ENCODE measurements around the gene PATJ.

Gene PATJ

GRCh38 chr1:61975638-61976037 lies 233.4 kb downstream of the PATJ start:
- in situ Hi-C loops (cut with MboI; ENCODE audit: low sequenced_read_pairs): no loop called here

- in situ Hi-C loops (cut with MboI; ENCODE audit: low sequenced_read_pairs): no loop called here
Observed at GRCh38 chr1:61976566-61976965, 234.3 kb downstream of the PATJ start.

GRCh38 chr1:61978796-61979195 lies 236.5 kb downstream of the PATJ start:
- in situ Hi-C loops (cut with MboI; ENCODE audit: low sequenced_read_pairs): no loop called here

DNA sequence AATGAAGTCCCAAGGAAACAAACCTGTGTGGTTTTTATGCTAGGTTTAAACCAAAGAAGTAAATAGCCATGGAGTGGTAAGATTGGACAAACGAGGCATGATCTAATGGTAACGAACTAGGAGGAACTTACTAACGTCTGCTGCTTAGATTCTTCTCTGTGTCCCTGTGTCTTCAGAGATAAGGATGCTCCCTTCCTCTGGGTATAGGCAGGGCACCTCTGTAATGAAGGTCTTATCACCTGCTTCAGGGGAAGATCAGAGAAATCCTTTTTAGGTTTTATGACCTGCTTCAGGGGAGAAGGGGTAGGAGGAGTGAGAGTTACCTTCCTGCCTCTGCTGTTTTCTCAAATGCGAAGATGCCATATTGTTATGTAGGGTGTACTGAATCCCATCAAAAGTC lies 237.4 kb downstream of the PATJ start:
- in situ Hi-C loops (cut with MboI; ENCODE audit: low sequenced_read_pairs): no loop called here

DNA sequence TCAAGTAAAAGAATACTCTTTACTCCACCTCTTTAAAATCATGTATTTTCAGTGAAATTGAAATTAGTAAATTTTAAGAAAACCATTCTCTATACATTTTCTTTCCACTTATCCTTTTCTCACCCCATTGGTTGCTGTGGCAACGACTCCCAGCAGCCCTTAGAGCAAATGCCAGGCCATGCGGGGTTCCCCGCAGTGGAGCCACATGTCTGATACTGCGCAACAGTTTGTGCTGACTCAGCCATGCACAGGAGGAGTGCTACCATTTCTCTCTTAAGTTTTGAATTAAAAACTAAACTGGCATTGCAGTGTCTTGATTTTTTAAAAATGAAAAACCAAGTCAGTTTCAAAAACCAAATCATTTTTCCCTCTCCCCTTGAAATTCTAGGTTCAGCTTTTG lies 238.3 kb downstream of the PATJ start:
- in situ Hi-C loops (cut with MboI; ENCODE audit: low sequenced_read_pairs): no loop called here

GRCh38 chr1:61981870-61982660 lies 239.8 kb downstream of the PATJ start:
- in situ Hi-C loops (cut with MboI; ENCODE audit: low sequenced_read_pairs): no loop called here

DNA sequence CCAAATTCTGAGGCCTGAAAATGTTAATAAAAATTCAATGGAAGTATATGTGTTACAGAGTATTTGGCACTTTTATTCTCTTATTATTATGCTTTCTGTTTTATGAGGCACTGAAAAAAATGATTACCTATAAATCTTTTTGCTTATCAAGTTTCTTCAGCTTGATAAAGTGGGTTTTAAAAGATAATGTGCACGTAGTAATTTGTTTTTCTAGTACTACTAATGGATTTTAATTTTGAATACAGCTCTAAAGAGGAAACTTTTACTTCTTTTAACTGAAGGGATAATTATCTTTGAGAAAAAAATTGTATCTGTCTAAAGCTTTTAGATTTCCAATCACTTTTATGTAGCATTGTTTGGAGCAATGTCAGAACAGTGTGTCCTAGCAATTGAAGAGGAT lies 241.0 kb downstream of the PATJ start:
- in situ Hi-C loops (cut with MboI; ENCODE audit: low sequenced_read_pairs): no loop called here

DNA sequence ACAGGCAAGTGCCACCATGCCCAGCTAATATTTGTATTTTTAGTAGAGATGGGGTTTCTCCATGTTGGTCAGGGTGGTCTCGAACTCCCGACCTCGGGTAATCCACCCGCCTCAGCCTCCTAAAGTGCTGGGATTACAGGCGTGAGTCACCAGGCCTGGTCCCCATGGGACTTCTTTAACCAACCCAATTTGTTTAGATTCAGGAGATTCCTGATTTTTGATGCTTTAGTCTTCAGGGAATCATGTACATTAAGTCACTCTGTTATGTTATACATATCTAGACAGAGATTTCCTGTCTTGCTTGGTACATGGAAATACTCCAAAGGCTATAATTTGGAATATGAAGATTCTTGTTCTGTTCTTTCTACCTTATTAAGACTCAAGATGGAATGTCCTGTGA lies 250.0 kb downstream of the PATJ start:
- in situ Hi-C loops (cut with MboI; ENCODE audit: low sequenced_read_pairs): no loop called here

GRCh38 chr1:61993331-61993961 lies 251.2 kb downstream of the PATJ start:
- in situ Hi-C loops (cut with MboI; ENCODE audit: low sequenced_read_pairs): no loop called here

GRCh38 chr1:61995641-61996040 lies 253.4 kb downstream of the PATJ start:
- in situ Hi-C loops (cut with MboI; ENCODE audit: low sequenced_read_pairs): no loop called here

GRCh38 chr1:61997123-61997522 lies 254.8 kb downstream of the PATJ start:
- in situ Hi-C loops (cut with MboI; ENCODE audit: low sequenced_read_pairs): no loop called here

DNA sequence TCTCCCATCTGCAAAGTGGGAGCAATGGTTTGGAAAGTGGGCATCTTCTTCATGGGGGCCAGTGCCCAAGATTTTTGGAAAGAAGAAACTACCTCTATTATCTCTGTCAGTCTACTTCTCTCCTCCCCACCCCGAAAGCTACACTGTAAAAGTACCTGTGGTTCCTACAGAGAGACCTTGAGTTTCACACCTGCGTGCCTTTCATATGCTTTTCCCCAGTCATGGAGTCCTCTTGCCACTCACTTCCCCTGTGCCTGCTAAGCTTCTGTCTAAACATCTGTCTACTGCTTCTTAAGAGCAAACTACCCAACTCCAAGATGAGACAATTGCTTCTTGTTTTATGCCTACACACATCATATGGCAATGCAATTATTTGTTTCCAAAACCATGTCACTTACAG lies 261.5 kb downstream of the PATJ start:
- in situ Hi-C loops (cut with MboI; ENCODE audit: low sequenced_read_pairs): no loop called here

DNA sequence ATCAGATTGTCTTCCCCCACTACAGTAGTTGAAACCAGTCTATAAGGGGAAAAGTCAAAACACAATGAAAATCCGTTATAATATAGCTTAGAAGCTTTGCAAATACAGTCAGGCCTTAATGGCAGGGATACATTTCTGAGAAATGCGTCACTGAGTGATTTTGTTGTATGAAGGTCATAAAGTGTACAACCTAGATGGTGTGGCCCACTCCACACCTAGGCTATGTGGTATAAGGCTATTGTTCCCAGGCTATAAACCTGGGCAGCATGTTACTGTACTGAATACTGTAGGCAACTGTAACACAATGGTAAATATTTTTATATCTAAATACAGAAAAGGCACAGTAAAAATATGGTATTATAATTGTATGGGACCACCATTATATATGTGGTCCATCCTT lies 264.4 kb downstream of the PATJ start:
- in situ Hi-C loops (cut with MboI; ENCODE audit: low sequenced_read_pairs): no loop called here

- in situ Hi-C loops (cut with MboI; ENCODE audit: low sequenced_read_pairs): no loop called here
Observed at GRCh38 chr1:62011006-62011405, 268.7 kb downstream of the PATJ start.

DNA sequence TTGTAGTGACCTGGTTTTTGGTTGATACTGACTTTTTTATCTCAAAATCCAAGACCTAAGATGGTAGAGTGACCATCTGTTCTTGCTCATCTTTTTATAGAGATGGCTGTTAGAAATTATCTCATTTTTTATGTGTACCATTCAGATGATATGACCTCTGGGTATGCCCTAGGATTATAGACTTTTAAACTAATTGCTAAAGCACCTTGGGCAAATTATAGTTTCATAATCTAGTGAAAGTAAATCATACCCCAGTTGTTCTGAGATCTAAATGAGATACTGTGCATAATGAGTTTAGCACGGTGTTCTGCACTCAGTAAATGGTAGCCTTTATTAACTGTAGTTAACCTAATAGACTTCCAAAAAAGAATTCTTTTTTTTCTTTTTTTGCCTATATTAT lies 269.8 kb downstream of the PATJ start:
- in situ Hi-C loops (cut with MboI; ENCODE audit: low sequenced_read_pairs): no loop called here

- in situ Hi-C loops (cut with MboI; ENCODE audit: low sequenced_read_pairs): no loop called here
Observed at GRCh38 chr1:62012836-62013235, 270.6 kb downstream of the PATJ start.

DNA sequence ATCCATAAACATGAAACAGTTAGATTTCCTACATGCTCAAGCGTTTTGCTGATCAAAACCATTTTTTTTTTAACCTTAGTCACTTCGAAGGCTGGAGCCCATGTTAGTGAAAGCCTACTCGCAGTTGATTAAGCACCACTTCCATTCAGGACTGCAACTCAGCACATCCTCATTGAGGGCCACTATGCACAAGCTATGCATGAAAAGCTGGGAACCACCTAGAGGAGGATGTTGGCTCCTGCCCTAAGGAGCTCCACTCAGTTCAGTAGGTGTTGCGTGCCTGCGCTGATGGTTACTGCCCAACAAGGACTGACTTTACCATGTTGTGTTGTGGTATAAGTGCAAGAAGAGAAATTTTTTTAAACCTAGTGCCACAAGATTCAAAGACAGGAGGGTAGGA lies 271.0 kb downstream of the PATJ start:
- in situ Hi-C loops (cut with MboI; ENCODE audit: low sequenced_read_pairs): no loop called here

DNA sequence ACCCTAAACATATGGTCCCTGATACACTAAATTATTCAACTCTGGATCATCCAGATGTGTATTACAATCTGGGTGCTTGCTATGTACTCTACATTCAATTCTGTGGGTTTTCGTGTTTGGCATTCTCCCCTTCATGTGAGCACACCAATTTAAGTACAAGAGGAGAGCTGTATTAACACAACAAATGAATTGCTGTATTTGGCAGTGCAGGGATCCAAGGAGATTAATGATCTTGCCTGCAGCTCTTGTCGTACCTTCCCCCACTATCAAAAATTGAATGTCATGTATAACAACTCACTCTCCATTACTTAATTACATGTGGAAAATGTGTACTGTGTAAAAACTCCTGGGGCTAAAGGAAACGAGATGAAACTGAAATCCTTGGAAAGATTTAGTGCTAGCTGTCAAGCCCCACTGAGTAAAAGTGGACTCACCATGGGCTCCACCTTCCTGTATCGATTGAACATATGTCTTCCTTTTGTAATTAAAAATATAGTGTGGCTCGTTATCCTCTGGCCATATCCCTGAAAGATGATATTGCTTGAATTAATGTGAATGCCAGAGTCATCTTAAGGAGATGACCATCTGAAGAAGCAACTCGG lies 280.2 kb downstream of the PATJ start:
- in situ Hi-C loops (cut with MboI; ENCODE audit: low sequenced_read_pairs): no loop called here

DNA sequence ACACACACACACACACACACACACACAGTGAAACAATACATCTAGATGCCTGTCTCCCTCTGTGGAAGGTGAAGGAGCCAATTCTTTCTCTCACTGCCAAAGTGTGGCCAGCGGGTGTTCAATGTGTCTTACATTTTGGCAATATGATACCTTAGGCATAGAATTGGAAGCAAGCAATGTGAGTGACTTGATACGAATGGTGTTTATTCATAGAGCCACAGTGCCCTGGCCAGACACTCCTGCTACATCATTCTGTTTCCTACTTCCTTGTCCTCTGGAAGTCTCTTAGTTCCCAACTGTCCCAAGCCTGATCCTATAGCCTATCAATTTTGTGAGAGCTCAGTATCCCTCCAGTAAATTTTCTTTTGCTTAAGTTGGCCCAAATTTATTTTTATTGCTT lies 282.4 kb downstream of the PATJ start:
- in situ Hi-C loops (cut with MboI; ENCODE audit: low sequenced_read_pairs): no loop called here

DNA sequence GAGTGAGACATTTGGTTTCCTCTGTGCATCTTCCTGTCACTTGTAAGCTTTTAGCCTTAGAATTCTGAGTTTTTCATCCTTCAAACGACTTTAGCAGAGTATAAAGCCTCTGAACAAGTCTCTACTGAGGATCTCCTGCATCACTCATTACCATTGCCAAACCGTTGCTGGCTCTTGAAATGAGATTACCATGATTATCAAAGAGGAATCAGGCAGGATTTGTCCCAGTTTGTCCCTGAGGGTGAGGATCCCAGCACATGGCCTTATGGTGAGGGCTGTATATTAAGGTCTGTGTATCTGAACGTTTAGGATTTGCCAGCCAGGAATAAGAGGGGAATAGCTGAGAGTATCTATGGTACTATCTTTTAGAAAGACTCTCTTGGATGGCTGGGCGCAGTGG lies 282.9 kb downstream of the PATJ start:
- in situ Hi-C loops (cut with MboI; ENCODE audit: low sequenced_read_pairs): no loop called here

- in situ Hi-C loops (cut with MboI; ENCODE audit: low sequenced_read_pairs): no loop called here
Observed at GRCh38 chr1:62025892-62026291, 283.6 kb downstream of the PATJ start.

- in situ Hi-C loops (cut with MboI; ENCODE audit: low sequenced_read_pairs): no loop called here
Observed at GRCh38 chr1:62029704-62030103, 287.4 kb downstream of the PATJ start.
